Epithelial cell of proximal tubule (primary cell): ENCODE measurements around the gene FBXW7. TPM values are rescaled to one million over a fixed set of nuclear protein-coding genes. Genes with fewer than 3 reads are reported as not detected.

ENCODE experiments used
- DNase-seq: peaks from one replicate; pipeline ENCODE4 v3.0.0-alpha.2; 2011; ENCODE audit warnings: low read depth
- H3K4me3 ChIP-seq: 2 replicates; pipeline ENCODE4 v1.5.1; 2011; ENCODE audit warnings: low read depth, mild to moderate bottlenecking, low read length
- CTCF ChIP-seq: conservative IDR thresholded peaks from 2 replicates; pipeline ENCODE4 v1.5.1; 2012; ENCODE audit warnings: low read depth, mild to moderate bottlenecking, low read length
- total RNA-seq: library from RNA; depleted of rRNA; stranded (reverse); fragments of >200 nt; gene quantifications from 2 replicates; pipeline ENCODE4 v1.2.3, GENCODE V29; 2015

FBXW7 gene
- total RNA-seq, 1 donor from 2014 or later = 32.9 TPM

- no peak for TF ChIP-seq CTCF
- H3K4me3 ChIP-seq = no peak overlapping the region
- DNase-seq = no peak
Measured at GRCh38 chr4:152437561-152437960, 98.3 kb downstream of the FBXW7 start.

DNA sequence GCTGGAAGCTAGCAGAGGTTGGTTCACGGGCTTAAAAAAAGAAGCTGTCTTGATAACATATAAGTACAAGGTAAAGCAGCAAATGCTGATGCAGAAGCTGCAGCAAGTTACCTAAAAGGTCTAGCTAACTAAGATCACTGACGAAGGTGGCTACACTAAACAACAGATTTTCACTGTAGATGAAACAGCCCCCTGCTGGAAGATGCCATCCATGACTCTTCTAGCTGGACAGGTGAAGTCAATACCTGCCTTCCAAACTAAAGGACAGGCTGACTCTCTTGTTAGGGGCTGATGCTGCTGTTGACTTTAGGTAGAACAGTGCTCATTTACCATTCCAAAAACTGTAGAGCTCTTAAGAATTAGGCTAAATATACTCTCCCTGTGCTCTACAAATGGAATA, 99.5 kb downstream of the FBXW7 start:
- H3K4me3 ChIP-seq = no peak overlapping the region
- DNase-seq = no peak
- peak; percentile 13 for TF ChIP-seq CTCF

DNA sequence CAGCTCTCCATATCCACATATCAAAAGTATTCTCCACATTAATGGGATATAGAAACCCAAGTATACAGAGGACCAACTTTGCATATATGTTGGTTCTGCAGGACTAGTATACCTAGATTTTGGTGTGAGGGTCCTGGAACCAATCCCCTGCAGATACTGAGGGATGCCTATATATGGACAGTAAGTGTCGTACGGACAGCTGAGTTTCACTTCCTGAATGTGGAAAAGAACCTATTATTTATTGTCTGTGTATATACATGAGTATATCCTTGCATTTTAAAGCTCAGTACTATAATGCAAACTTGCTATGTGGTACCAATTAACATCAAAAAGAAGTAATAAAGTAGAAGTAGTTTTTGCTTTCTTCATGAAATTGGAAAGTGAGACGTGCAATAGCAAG, 101.9 kb downstream of the FBXW7 start:
- TF ChIP-seq CTCF = no peak
- no peak for DNase-seq
- H3K4me3 ChIP-seq = no peak overlapping the region

DNA sequence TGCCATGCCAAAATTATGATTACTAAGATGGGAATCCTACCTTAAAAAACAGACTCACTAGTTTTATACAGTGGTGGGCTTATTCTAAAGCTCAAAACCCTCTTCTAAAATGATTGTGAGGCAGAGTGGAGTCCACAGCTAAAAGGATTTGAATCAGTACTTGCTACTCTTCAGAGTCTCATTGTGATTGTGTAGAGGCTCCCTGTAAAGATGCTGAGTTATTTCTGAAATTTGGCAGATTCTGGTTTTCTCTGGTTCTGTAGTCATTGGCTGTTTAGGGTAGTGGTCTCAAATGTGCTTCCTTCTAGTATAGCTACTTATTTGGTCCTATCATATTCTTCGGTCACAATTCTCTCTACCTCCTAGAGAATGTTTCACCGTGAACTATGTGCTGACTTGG, 104.1 kb downstream of the FBXW7 start:
- no peak overlapping the region for H3K4me3 ChIP-seq
- DNase-seq = no peak
- TF ChIP-seq CTCF = no peak

GRCh38 chr4:152431291-152431690, 104.6 kb downstream of the FBXW7 start:
- DNase-seq = no peak
- TF ChIP-seq CTCF = no peak
- H3K4me3 ChIP-seq = no peak overlapping the region

DNA sequence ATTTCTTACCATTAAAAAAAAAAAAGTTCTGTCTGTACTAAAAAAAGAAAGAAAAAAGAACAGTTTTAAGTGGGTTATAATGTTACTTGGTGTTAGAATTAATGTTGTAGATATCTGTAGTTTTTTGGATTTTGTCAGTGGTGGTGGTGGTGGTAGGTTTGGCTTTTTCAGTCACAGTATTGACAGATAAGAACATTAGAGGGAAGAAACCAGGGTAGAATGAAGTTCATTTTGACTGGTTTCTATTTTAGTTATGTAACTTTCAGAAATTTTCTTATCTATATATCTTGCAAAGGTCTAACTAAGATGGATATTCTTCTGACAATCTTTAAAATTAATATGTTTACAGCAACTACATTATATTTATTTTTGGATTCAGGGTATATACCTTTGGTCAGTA, 105.4 kb downstream of the FBXW7 start:
- DNase-seq = no peak
- H3K4me3 ChIP-seq = no peak overlapping the region
- no peak for TF ChIP-seq CTCF

- no peak for TF ChIP-seq CTCF
- no peak for DNase-seq
Measured at GRCh38 chr4:152427981-152428380, 107.9 kb downstream of the FBXW7 start.

More at GRCh38 chr4:152427981-152428380, 107.9 kb downstream of the FBXW7 start:
- H3K4me3 ChIP-seq = no peak overlapping the region
